ENCODE results near the gene NKX1-2. TPM values are rescaled to one million over a fixed set of nuclear protein-coding genes. Genes with fewer than 3 reads are reported as not detected.
A peak's percentile ranks its signal among the peaks of the same experiment; 100 is the strongest.

Gene NKX1-2
- total and polyA plus RNA-seq, 2 of the 8 experiments (the other 6 are each of a cell fraction or from before 2014, with no cell fraction given): 12.7 to 34.9 TPM

DNA sequence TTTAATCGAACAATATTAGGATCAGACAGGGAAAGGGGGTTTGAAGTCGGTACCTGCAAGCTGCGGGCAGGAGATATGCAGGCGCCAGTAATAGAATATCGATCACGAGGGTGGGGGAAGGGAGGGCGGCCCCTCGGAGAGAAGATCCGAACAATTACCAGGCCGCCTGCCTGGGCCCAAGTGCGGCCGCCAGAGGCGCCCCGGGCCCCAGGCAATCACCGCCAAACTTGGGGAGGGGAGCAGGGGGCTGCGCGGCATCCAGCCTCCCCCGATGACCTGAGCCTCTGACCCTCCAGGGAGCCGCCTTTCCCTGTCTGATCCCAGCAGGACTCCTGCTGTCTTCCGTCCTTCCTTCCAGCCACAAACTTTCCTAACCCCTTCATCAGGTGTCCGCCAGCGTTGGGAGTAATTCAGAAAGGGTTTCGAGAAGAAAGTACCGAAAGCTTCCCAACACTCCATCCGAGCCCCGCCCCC is 1.1 kb downstream of the NKX1-2 start:
- no peak overlapping the region for H3K9ac ChIP-seq (replicated peaks in 1 of 4; ENCODE audit: extremely low read depth in 1 of 4, low read depth in 3 of 4, low read length in 3 of 4)
- CTCF ChIA-PET (ENCODE audit: partially characterized antibody): interaction anchor here (0.5 to 2.8 kb wide), 12 partner anchors 13 to 57 kb away, joined by 3 to 14 read pairs (median 4); partner anchors contain the start of gene LHPP
- TF ChIP-seq NRF1 (IDR thresholded peaks at IDR 0.05; ENCODE audit: low read depth, low read length) (no peak), KDM1A (IDR thresholded peaks at IDR 0.05; ENCODE audit: borderline replicate concordance, low read length) (no peak; the same call in 1 of the 2 replicates), SAP30 (IDR thresholded peaks at IDR 0.05; ENCODE audit: insufficient read depth, insufficient replicate concordance, low read length) (no peak), EP300 (IDR thresholded peaks at IDR 0.05; ENCODE audit: borderline replicate concordance in 1 of 2, low read depth in 2 of 2, low read length in 2 of 2) (peak in 1 of 2 experiments; percentile 39; a peak in 1 of 3 replicates), RFX5 (IDR thresholded peaks at IDR 0.05; ENCODE audit: borderline replicate concordance, low read depth, low read length) (no peak)

More for the DNA sequence above, 1.1 kb downstream of the NKX1-2 start:
- H3K4me3 ChIP-seq (ENCODE audit: extremely low read depth in 1 of 4, insufficient read depth in 2 of 4, low read depth in 3 of 4, low read length in 4 of 4): peak overlapping the region; percentile 33 to 72 (median 66)
- H3K27ac ChIP-seq (ENCODE audit: low read depth, low read length): no peak overlapping the region
- H3K14ac ChIP-seq (ENCODE audit: insufficient read length): no peak overlapping the region
- H3K36me3 ChIP-seq (ENCODE audit: control insufficient read depth in 2 of 4, insufficient read depth in 4 of 4, low read length in 3 of 4): peaks cover 0 to 2% (median 0%) of the 10 kb centered on the region in 4 experiments; a peak in 1 of 8 replicates
- peaks cover 23% of the 10 kb centered on the region for H3K23me2 ChIP-seq (ENCODE audit: low read depth, low read length)
- H2BK120ac ChIP-seq (replicated peaks; ENCODE audit: low read depth, low read length): no peak overlapping the region
- H2BK15ac ChIP-seq (ENCODE audit: low read length): no peak overlapping the region
- H2BK12ac ChIP-seq (ENCODE audit: low read depth, low read length): no peak overlapping the region
- WGBS, 2 experiments (ENCODE audit: extremely low coverage in 1 of 2, insufficient coverage in 1 of 2, insufficient read length in 1 of 2, insufficient replicate concordance in 2 of 2, low coverage in 1 of 2, low lambda C conversion rate in 2 of 2, missing lambda C conversion rate in 1 of 2): 2% methylated on average over 26 of the region's 26 CpGs; no CpG with 5 or more reads in 1 of the 2 experiments
- peaks cover 1 to 50% (median 38%) of the 10 kb centered on the region in 4 experiments for H3K27me3 ChIP-seq (replicated peaks in 1 of 4; ENCODE audit: control insufficient read depth in 3 of 4, extremely low read depth in 1 of 4, insufficient read depth in 3 of 4, low read length in 3 of 4)
- no peak overlapping the region for H2AFZ ChIP-seq (ENCODE audit: low read length)
- POLR2A ChIA-PET (ENCODE audit: partially characterized antibody): interaction anchor here (0.6 to 6.5 kb wide), 6 partner anchors 12 to 290 kb away, joined by 3 to 43 read pairs (median 4); partner anchors contain the start of genes LHPP and OAT
- no peaks in the 10 kb centered on the region for H3K79me1 ChIP-seq (ENCODE audit: low read depth, low read length)
- H3K23ac ChIP-seq (ENCODE audit: insufficient read length): no peak overlapping the region
- peaks cover 13 to 30% (median 19%) of the 10 kb centered on the region in 4 experiments for H3K4me1 ChIP-seq (replicated peaks in 1 of 4; ENCODE audit: control insufficient read depth in 3 of 4, insufficient read depth in 4 of 4, low read length in 3 of 4)
- H4K20me1 ChIP-seq (replicated peaks in 1 of 2; ENCODE audit: control insufficient read depth in 1 of 2, insufficient read depth in 2 of 2, low read length in 2 of 2): peaks cover 0 to 15% of the 10 kb centered on the region in 2 experiments
- H2BK20ac ChIP-seq (ENCODE audit: low read length): no peak overlapping the region
- peak in 1 of 2 experiments; percentile 79 for DNase-seq (ENCODE audit: low read depth in 1 of 2, low spot score in 2 of 2)
- H3K4me2 ChIP-seq (ENCODE audit: insufficient read depth in 1 of 2, low read depth in 2 of 2, low read length in 2 of 2): peak overlapping the region; percentile 95 to 96
- H3K18ac ChIP-seq (ENCODE audit: extremely low read depth, low read length): no peak overlapping the region; the same call in 1 of the 2 replicates
- H3K56ac ChIP-seq (replicated peaks; ENCODE audit: insufficient read length, low read depth, low read length): no peak overlapping the region
- H3K4ac ChIP-seq (replicated peaks; ENCODE audit: insufficient read length, low read depth, low read length): no peak overlapping the region
- H3K79me2 ChIP-seq (ENCODE audit: control insufficient read depth in 1 of 2, insufficient read depth in 2 of 2, low read length in 2 of 2): no peaks in the 10 kb centered on the region
- no peaks in the 10 kb centered on the region for H3K9me3 ChIP-seq (ENCODE audit: insufficient read depth in 2 of 2, low read depth in 1 of 2, low read length in 1 of 2)
- H2BK5ac ChIP-seq (ENCODE audit: low read depth, low read length): peak overlapping the region; percentile 20; the same call in 1 of the 2 replicates
- no peak for FAIRE-seq
- H4K91ac ChIP-seq (replicated peaks; ENCODE audit: insufficient read length, low read length): no peak overlapping the region
- no peak overlapping the region for H4K5ac ChIP-seq (ENCODE audit: insufficient read length, low read depth, low read length)
- H2AK5ac ChIP-seq (ENCODE audit: low read depth, low read length): no peak overlapping the region
- H4K8ac ChIP-seq (ENCODE audit: extremely low read depth, insufficient read depth, low read length): no peak overlapping the region

Data from H1 (cell line).